ENCODE results near the gene MCF2L.

Gene MCF2L

DNA sequence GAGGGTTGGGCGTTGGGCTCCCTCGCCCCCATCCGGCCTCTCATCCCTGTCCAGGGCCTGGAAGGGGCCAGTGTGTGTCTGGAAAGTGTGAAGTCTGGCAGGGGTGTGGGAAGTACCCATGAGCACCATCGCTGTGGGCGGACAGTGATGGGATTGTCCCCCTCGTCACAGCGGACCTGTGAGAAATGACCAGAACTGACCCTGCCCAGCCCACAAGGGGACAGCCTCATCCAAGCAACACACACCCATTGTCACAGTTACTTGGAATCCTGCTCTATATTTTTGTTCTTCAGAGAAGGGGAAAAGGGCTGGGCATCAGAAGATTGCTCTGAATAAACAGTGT is 18.6 kb downstream of the MCF2L start:
- DNase-seq = no peak
- Histone ChIP-seq H3K9ac (ENCODE audit: low read length) (no peak overlapping the region), H3K4me3 (ENCODE audit: low read length) (no peak overlapping the region), H2AFZ (ENCODE audit: low read length) (no peak overlapping the region), H3F3A (ENCODE audit: insufficient read depth, low read length) (0 out of 2 replicates have a peak, but pooled peaks cover 2% of the 10 kb centered on the region), H3K9me3 (replicated peaks; ENCODE audit: insufficient read depth, low read length) (no peaks in the 10 kb centered on the region), H3K9me2 (replicated peaks; ENCODE audit: insufficient read depth, low read length) (no peaks in the 10 kb centered on the region), H3K79me2 (ENCODE audit: low read length) (no peaks in the 10 kb centered on the region), H4K20me1 (ENCODE audit: insufficient read depth, low read length) (no peaks in the 10 kb centered on the region), H3K27me3 (replicated peaks; ENCODE audit: insufficient read depth, low read length) (peaks cover 92% of the 10 kb centered on the region), H3K27ac (ENCODE audit: low read length) (no peak overlapping the region), H3K36me3 (replicated peaks; ENCODE audit: insufficient read depth, low read length) (no peaks in the 10 kb centered on the region), H3K4me2 (ENCODE audit: low read depth, low read length) (no peak overlapping the region), H3K4me1 (ENCODE audit: low read length) (peaks cover 22% of the 10 kb centered on the region)
- TF ChIP-seq EZH2phosphoT487 (IDR thresholded peaks at IDR 0.05; ENCODE audit: low read length) (no peak), EZH2 (optimal IDR thresholded peaks at IDR 0.05; ENCODE audit: low read depth, low read length) (no peak)
- TF ChIP-seq, protein P1, sequence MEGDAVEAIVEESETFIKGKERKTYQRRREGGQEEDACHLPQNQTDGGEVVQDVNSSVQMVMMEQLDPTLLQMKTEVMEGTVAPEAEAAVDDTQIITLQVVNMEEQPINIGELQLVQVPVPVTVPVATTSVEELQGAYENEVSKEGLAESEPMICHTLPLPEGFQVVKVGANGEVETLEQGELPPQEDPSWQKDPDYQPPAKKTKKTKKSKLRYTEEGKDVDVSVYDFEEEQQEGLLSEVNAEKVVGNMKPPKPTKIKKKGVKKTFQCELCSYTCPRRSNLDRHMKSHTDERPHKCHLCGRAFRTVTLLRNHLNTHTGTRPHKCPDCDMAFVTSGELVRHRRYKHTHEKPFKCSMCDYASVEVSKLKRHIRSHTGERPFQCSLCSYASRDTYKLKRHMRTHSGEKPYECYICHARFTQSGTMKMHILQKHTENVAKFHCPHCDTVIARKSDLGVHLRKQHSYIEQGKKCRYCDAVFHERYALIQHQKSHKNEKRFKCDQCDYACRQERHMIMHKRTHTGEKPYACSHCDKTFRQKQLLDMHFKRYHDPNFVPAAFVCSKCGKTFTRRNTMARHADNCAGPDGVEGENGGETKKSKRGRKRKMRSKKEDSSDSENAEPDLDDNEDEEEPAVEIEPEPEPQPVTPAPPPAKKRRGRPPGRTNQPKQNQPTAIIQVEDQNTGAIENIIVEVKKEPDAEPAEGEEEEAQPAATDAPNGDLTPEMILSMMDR (IDR thresholded peaks at IDR 0.05; ENCODE audit: low read length) = no peak

DNA sequence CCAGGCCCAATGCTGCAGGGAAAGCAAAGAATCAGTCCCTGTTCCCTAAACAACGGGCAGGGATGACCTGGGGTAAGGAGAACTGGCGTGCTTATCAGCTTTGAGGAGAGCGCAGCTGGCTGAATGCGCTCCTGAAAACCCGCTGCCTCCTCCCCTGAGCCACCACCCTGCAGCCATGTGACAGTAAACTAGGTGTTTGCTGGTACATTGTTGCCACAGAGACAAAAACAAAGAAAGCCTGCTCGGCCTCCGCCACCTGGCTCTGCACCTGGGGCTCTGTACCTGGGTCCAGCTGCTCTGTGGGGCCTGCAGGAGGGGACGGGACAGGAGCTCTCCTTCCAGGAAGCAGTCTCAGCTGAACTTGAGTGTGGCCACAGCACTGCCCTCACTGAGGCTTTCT is 21.8 kb downstream of the MCF2L start:
- Histone ChIP-seq H3K36me3 (replicated peaks; ENCODE audit: insufficient read depth, low read length) (no peaks in the 10 kb centered on the region), H3K27me3 (replicated peaks; ENCODE audit: insufficient read depth, low read length) (peaks cover 92% of the 10 kb centered on the region), H3K27ac (ENCODE audit: low read length) (peak overlapping the region; percentile 36; the same call in 1 of the 2 replicates), H4K20me1 (ENCODE audit: insufficient read depth, low read length) (no peaks in the 10 kb centered on the region), H3K4me2 (ENCODE audit: low read depth, low read length) (peak overlapping the region; percentile 36), H3K9ac (ENCODE audit: low read length) (peak overlapping the region; percentile 14; the same call in 1 of the 2 replicates), H3K4me3 (ENCODE audit: low read length) (no peak overlapping the region), H3K4me1 (ENCODE audit: low read length) (peaks cover 14% of the 10 kb centered on the region), H2AFZ (ENCODE audit: low read length) (no peak overlapping the region), H3K79me2 (ENCODE audit: low read length) (no peaks in the 10 kb centered on the region), H3K9me3 (replicated peaks; ENCODE audit: insufficient read depth, low read length) (no peaks in the 10 kb centered on the region), H3K9me2 (replicated peaks; ENCODE audit: insufficient read depth, low read length) (no peaks in the 10 kb centered on the region), H3F3A (ENCODE audit: insufficient read depth, low read length) (0 out of 2 replicates have a peak, but pooled peaks cover 2% of the 10 kb centered on the region)
- DNase-seq = peak; percentile 84
- TF ChIP-seq EZH2phosphoT487 (IDR thresholded peaks at IDR 0.05; ENCODE audit: low read length) (no peak), EZH2 (optimal IDR thresholded peaks at IDR 0.05; ENCODE audit: low read depth, low read length) (no peak)
- TF ChIP-seq, protein P1 (IDR thresholded peaks at IDR 0.05; ENCODE audit: low read length) = no peak

DNA sequence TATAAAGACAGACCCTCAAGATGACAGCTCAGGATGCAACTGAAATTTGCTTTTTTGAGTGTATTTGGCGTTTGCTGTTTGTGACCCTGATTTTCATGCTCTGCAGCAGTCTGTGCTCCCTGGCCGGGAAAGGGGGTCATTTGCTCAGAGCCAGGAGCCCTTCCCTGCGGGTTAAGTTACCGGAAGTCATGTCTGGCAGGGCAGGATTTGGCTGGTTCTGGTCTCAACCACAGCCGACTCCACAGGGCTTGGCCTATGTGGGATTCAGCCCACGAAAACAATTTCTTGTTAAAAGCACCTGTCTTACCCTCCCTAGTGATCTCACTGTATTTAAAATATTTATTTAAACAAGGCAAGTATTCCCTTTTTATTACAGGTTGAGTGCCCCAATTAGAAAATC is 22.6 kb downstream of the MCF2L start:
- peaks cover 92% of the 10 kb centered on the region for H3K27me3 ChIP-seq (replicated peaks; ENCODE audit: insufficient read depth, low read length)
- no peak overlapping the region for H3K4me3 ChIP-seq (ENCODE audit: low read length)
- no peaks in the 10 kb centered on the region for H3K79me2 ChIP-seq (ENCODE audit: low read length)
- peaks cover 14% of the 10 kb centered on the region for H3K4me1 ChIP-seq (ENCODE audit: low read length)
- DNase-seq = no peak
- H3K36me3 ChIP-seq (replicated peaks; ENCODE audit: insufficient read depth, low read length) = no peaks in the 10 kb centered on the region
- no peak overlapping the region for H3K4me2 ChIP-seq (ENCODE audit: low read depth, low read length)
- H3K9ac ChIP-seq (ENCODE audit: low read length) = no peak overlapping the region
- 0 out of 2 replicates have a peak, but pooled peaks cover 2% of the 10 kb centered on the region for H3F3A ChIP-seq (ENCODE audit: insufficient read depth, low read length)
- H3K27ac ChIP-seq (ENCODE audit: low read length) = no peak overlapping the region
- no peak for TF ChIP-seq EZH2 (optimal IDR thresholded peaks at IDR 0.05; ENCODE audit: low read depth, low read length)
- TF ChIP-seq, protein P1 (IDR thresholded peaks at IDR 0.05; ENCODE audit: low read length) = no peak
- TF ChIP-seq EZH2phosphoT487 (IDR thresholded peaks at IDR 0.05; ENCODE audit: low read length) = no peak
- no peaks in the 10 kb centered on the region for H4K20me1 ChIP-seq (ENCODE audit: insufficient read depth, low read length)
- H2AFZ ChIP-seq (ENCODE audit: low read length) = no peak overlapping the region
- H3K9me3 ChIP-seq (replicated peaks; ENCODE audit: insufficient read depth, low read length) = no peaks in the 10 kb centered on the region
- no peaks in the 10 kb centered on the region for H3K9me2 ChIP-seq (replicated peaks; ENCODE audit: insufficient read depth, low read length)
